Measurements from ENCODE around the gene FREY1. TPM values are rescaled to one million over a fixed set of nuclear protein-coding genes. Genes with fewer than 3 reads are reported as not detected.

Gene FREY1
- total RNA-seq, 1 donor from 2014 or later = not detected

DNA sequence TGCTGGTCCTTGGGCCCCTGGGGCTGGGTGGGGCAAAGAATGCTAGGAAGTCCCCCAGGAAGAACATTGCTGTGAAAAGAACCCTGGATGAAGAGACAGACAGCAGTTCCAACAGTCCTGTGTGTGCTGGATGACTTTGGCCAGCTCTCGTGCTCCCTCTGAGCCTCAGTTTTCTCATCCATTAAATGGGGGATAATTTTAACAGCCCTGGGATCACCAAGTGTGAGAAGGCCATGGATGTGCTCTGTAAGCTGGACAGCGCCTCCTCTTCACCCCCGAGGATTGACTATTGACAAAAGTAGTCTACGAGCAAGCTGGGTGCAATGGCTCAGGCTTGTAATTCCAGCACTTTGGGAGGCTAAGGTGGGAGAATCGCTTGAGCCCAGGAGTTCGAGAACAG lies 17.9 kb upstream of the FREY1 start:
- no peak for DNase-seq (ENCODE audit: low read depth)
- H3K4me3 ChIP-seq (ENCODE audit: low read depth, low read length) = no peak overlapping the region
- TF ChIP-seq, protein P1, sequence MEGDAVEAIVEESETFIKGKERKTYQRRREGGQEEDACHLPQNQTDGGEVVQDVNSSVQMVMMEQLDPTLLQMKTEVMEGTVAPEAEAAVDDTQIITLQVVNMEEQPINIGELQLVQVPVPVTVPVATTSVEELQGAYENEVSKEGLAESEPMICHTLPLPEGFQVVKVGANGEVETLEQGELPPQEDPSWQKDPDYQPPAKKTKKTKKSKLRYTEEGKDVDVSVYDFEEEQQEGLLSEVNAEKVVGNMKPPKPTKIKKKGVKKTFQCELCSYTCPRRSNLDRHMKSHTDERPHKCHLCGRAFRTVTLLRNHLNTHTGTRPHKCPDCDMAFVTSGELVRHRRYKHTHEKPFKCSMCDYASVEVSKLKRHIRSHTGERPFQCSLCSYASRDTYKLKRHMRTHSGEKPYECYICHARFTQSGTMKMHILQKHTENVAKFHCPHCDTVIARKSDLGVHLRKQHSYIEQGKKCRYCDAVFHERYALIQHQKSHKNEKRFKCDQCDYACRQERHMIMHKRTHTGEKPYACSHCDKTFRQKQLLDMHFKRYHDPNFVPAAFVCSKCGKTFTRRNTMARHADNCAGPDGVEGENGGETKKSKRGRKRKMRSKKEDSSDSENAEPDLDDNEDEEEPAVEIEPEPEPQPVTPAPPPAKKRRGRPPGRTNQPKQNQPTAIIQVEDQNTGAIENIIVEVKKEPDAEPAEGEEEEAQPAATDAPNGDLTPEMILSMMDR (conservative IDR thresholded peaks at IDR 0.05; ENCODE audit: low read depth, low read length) = no peak

DNA sequence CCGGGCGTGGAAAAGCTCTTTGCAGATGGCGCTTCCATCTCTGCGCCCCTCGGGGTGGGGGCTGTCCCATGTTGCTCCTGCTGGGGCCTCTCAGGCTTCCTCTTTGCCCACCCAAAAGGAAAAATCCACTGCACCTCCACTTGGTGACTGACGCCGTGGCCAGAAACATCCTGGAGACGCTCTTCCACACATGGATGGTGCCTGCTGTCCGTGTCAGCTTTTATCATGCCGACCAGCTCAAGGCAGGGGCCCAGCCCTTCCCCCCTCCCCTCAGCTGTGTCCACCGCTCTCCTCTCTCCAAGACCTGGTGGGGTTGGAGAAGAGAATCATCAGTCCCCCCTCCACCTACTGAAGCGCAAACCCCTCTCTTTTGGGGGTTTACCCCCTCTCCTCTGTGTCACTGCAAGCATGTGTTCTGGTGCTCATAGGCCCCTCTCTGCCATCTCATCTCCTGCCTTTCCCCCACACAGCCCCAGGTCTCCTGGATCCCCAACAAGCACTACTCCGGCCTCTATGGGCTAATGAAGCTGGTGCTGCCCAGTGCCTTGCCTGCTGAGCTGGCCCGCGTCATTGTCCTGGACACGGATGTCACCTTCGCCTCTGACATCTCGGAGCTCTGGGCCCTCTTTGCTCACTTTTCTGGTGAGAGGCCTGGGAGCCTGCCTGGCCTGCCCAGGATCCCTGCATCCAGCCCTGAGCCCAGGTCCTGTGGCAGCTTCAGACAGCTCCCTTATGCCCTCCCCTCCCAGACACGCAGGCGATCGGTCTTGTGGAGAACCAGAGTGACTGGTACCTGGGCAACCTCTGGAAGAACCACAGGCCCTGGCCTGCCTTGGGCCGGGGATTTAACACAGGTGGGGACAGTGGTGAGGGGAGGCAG lies 17.2 kb upstream of the FREY1 start:
- DNase-seq (ENCODE audit: low read depth) = no peak
- H3K4me3 ChIP-seq (ENCODE audit: low read depth, low read length) = no peak overlapping the region
- TF ChIP-seq, protein P1 (conservative IDR thresholded peaks at IDR 0.05; ENCODE audit: low read depth, low read length) = no peak

DNA sequence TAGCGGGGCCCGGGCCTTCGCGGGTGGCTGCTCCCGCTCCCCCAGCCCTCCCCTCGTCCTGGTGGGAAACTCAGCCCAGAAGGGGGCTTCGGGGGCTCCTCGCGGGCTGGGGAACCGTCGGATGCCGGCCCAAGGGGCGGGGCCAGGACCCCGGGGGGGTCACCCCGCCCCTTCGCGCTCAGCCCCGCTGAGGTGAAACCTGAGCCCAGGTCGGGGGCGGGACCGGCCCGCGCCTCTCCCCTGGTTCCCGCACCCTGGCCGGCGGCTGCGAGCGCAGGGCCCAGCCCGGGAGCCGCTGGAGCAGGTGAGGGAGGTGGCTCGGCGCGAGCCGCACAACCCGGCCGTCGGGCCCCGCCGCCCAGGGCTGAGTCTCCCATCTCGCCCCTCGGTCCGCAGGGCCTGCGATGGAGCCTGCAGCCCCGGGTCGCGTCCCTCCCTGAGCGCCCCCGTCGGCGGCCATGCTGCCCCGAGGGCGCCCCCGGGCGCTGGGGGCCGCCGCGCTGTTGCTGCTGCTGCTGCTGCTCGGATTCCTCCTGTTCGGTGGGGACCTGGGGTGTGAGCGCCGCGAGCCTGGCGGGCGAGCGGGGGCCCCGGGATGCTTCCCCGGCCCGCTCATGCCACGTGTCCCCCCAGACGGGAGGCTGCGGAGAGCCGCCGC lies 15.5 kb upstream of the FREY1 start, which contains the start of gene LARGE2:
LARGE2 (plus strand) TSS at position 232 of the 658 bp plus-strand sequence; CDS start at position 459, 227 bp downstream.
- peak within 1 kb of the TSS; percentile 35 for H3K4me3 ChIP-seq (ENCODE audit: low read depth, low read length)
- no peak for DNase-seq (ENCODE audit: low read depth)
- TF ChIP-seq, protein P1 (conservative IDR thresholded peaks at IDR 0.05; ENCODE audit: low read depth, low read length) = no peak

DNA sequence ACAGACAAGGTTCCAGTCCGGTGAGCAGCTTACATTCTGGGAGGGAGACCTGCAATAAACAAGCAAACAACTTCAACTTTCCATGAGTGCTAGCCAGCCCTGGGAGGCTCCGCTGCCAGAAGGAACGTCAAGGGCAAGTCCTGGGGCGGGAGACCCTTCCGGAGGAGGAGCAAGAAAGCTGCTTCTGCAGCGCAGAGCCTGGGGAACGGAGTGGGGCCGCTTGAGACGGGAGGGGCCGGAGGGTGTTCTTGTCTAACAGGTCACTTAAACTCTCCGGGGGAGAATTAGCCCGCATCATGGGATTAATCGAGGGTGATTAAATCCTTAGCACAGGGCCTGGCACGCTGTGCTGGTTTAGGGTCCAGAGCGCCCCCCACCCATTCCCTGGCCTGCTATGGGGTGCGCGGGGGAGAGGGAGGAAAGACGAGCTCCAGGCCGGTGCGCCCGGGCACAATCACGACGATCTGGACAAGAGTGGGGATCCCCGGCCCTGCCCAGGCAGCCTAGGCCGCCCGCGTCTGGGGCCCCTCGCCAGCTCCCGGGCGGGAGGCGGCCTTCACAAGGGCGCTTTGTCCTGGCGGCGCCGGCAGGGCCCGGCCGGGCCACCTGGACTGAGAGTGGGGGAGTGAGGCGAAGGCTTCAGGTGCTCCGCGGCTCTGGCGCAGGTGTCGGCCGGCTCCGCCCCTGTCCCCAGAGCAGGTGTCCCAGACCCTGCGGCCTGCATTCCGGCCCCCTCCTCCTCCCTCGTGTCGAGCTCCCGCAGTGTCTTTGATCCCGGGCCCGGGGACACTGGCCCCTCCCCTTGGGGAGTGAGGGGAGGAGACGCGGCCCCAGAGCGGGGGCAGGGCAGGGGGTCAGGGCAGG lies 14.7 kb upstream of the FREY1 start:
- H3K4me3 ChIP-seq (ENCODE audit: low read depth, low read length) = peak overlapping the region; percentile 35
- DNase-seq (ENCODE audit: low read depth) = no peak
- TF ChIP-seq, protein P1 (conservative IDR thresholded peaks at IDR 0.05; ENCODE audit: low read depth, low read length) = no peak

DNA sequence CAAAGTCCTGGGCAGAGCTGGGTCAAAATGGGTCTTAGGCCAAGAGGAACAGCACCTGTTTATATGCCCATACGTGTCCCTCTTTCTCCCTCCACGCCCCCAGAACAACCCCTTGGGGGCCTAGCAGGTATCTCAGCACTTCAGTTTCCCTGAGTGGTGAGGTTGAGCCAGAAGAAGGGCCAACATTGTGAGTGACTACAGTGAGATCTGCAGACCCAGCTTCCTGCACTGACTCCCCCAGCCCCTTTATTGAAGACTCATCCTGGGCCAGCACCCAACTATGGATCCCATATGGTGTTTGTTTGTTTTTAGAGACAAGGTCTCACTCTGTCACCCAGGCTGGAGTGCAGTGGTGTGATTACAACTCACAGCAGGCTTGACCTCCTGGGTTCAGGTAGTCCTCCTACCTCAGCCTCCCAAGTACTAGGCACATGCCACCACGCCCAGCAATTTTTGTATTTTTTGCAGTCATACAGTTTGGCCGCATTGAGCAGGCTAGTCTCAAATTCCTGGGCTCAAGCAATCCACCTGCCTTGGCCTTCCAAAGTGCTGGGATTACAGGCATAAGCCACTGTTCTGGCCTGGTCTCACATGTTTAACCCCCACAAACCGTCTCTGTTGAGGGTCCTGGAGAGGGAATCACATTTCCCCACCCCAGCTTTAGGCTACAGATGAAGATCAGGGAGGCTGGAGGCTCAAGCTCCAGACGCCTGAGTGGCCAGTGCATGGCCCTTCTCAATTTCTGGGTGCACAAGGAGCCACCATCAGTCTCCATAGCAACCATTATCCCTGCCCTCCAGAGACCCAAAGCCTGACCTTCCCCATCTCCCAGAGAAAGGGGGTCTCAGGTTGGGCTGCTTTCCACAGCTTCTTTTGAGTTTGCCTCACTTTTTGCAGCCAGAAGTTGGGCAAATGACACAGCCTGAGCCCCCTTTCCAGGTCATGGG lies 13.7 kb upstream of the FREY1 start:
- no peak for DNase-seq (ENCODE audit: low read depth)
- TF ChIP-seq, protein P1 (conservative IDR thresholded peaks at IDR 0.05; ENCODE audit: low read depth, low read length) = no peak

More for the DNA sequence above, 13.7 kb upstream of the FREY1 start:
- no peak overlapping the region for H3K4me3 ChIP-seq (ENCODE audit: low read depth, low read length)

Data from epithelial cell of proximal tubule (primary cell).